Heart left ventricle (tissue), 13 donors: Measurements from ENCODE around the gene TRIM46.

Experiments
- POLR2A ChIP-seq, 2 donors: fragments of 450-650 bp; IDR thresholded peaks; one replicate each; pipeline ENCODE4 v1.6.1; 2017; ENCODE audit warnings: antibody characterized with exemption in 2 of 2, mild to moderate bottlenecking in 2 of 2, moderate library complexity in 2 of 2
- TF ChIP-seq, protein P1 (sequence below), 12 donors: fragments of 200-600 bp; sonication (generic) in 4 of 12; IDR thresholded peaks; one replicate each; pipeline versions ENCODE4 v1.5.0 to v1.8.0; 2018 to 2022; ENCODE audit warnings: antibody characterized with exemption in 12 of 12, mild to moderate bottlenecking in 5 of 12
- donor health status: ischemic (EF 13 %, LVEDD 7.1; RV severe dilation, severe dysfunction).
- donor health status: DM: no; HTN: yes; CAD: no.
- donor health status: DM: no; HTN: no; CAD: no.
- donor health status: ischemic (EF 25% LVEDD 6.9; RV normal size, moderate dysfunction).
- donor health status: ischemic (EF 25% LVEDD 5.7; RV mildly dilated, moderate dysfunction).
- donor health status: ischemic (EF 35%, LVEDD 5.7; RV mildly dilated, moderate dysfunction).
- donor health status: nonischemic (EF 11% LVEDD 7.7; RV severe dilation, severe dysfunction).
- donor health status: DM: yes; HTN: yes; CAD: no.
- donor health status: PGD.
- donor health status: ischemic (EF 29% LVEDD 5.4; RV normal size, mild dysfunction).
- donor health status: nonischemic (EF 23%, LVEDD 6.1; RV moderate dilation, normal function).

DNA sequence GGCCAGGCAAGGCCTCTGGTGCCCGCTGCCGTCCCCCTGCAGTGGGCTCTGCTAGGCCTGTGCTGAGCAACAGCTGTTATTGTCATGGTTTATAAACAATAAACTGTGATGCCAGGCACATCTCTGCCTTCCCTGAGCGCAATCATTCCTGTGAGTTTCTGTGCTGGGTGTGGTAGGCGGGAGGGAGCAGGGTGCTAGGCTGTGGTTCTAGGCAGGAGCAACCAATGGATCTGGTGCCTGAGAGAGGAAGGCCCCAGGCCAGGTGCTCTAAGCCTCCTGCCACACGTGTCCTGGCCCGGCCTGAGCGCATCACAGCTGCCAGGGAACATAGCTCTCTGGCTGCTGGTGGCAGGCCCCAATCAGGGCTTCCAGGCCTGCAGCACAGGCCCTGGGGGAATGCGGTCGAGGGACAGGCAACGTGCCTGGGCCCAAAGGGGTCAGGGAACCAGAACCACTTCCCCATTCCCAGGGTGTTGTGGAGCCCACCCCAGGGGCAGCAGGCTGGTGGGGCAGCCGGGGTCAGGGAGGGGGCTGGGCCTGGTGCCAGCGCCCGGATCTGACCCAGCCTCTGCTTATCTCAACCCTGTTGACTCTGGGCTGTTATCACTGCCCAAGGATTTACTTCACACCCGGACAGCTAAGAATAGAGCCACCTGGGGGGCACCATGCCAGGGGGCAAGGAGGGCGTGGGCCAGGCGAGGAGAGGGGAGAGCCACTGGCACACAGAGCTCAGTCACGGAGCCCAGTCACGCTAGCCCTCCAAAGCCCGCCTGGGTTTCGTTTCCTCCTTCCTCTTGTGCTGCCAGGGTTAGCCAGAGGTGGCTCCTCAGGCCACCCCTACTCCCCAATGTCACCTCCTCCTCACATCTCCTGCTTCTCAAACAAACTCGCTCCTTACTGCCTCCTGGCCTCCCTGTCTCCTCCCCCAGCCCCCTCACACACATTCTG is 11.5 kb downstream of the TRIM46 start:
- TF ChIP-seq, protein P1, sequence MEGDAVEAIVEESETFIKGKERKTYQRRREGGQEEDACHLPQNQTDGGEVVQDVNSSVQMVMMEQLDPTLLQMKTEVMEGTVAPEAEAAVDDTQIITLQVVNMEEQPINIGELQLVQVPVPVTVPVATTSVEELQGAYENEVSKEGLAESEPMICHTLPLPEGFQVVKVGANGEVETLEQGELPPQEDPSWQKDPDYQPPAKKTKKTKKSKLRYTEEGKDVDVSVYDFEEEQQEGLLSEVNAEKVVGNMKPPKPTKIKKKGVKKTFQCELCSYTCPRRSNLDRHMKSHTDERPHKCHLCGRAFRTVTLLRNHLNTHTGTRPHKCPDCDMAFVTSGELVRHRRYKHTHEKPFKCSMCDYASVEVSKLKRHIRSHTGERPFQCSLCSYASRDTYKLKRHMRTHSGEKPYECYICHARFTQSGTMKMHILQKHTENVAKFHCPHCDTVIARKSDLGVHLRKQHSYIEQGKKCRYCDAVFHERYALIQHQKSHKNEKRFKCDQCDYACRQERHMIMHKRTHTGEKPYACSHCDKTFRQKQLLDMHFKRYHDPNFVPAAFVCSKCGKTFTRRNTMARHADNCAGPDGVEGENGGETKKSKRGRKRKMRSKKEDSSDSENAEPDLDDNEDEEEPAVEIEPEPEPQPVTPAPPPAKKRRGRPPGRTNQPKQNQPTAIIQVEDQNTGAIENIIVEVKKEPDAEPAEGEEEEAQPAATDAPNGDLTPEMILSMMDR (IDR thresholded peaks at IDR 0.05), result no peak
- no peak for TF ChIP-seq POLR2A (IDR thresholded peaks at IDR 0.05)
